Astrocyte (in vitro differentiated cells and primary cell): ENCODE data around the gene AADAT. TPM values are rescaled to one million over a fixed set of nuclear protein-coding genes. Genes with fewer than 3 reads are reported as not detected.

Experiments used
- DNase-seq: peaks from one replicate; pipeline ENCODE4 v3.0.0-alpha.2; 2010; ENCODE audit warnings: low read depth
- FAIRE-seq: peaks from 2 replicates; lab custom pipeline; 2011; peaks lifted over from hg19 to GRCh38; lab: Jason Lieb, UNC
- H2AFZ ChIP-seq: 2 replicates; pipeline ENCODE4 v1.6.0; 2012; ENCODE audit warnings: low read depth, low read length, inconsistent platforms
- H3K27ac ChIP-seq: 2 replicates; pipeline ENCODE4 v1.5.1; 2011; ENCODE audit warnings: low read depth, low read length, inconsistent platforms
- H3K27me3 ChIP-seq: 2 replicates; pipeline ENCODE4 v1.6.0; 2011; ENCODE audit warnings: low read length, inconsistent platforms; ENCODE audit not compliant: insufficient read depth
- H3K36me3 ChIP-seq: 2 replicates; pipeline ENCODE4 v1.5.1; 2011; ENCODE audit warnings: low read length, inconsistent platforms; ENCODE audit not compliant: insufficient read depth
- H3K4me1 ChIP-seq: 2 replicates; pipeline ENCODE4 v1.5.1; 2011; ENCODE audit warnings: low read length, inconsistent platforms; ENCODE audit not compliant: insufficient read depth
- H3K4me2 ChIP-seq: 2 replicates; pipeline ENCODE4 v1.6.0; 2012; ENCODE audit warnings: low read length, inconsistent platforms
- H3K4me3 ChIP-seq: 2 replicates; pipeline ENCODE4 v1.5.1; 2011; ENCODE audit warnings: low read depth, mild to moderate bottlenecking, low read length, inconsistent platforms; ENCODE audit not compliant: insufficient read depth
- H3K79me2 ChIP-seq: 2 replicates; pipeline ENCODE4 v1.6.0; 2012; ENCODE audit warnings: mild to moderate bottlenecking, low read length, inconsistent platforms; ENCODE audit not compliant: insufficient read depth
- H3K9ac ChIP-seq: 2 replicates; pipeline ENCODE4 v1.6.0; 2012; ENCODE audit warnings: mild to moderate bottlenecking, low read length, inconsistent platforms
- H3K9me3 ChIP-seq: 2 replicates; pipeline ENCODE4 v1.5.1; 2012; ENCODE audit warnings: low read depth, mild to moderate bottlenecking, low read length, inconsistent platforms; ENCODE audit not compliant: insufficient read depth
- H4K20me1 ChIP-seq: 2 replicates; pipeline ENCODE4 v1.6.0; 2012; ENCODE audit warnings: low read length, inconsistent platforms; ENCODE audit not compliant: insufficient read depth
- H3K27ac Mint-ChIP-seq: one replicate; pipeline ENCODE4 v1.8.0; 2021; ENCODE audit warnings: mild to moderate bottlenecking, mixed read lengths; ENCODE audit not compliant: unreplicated experiment
- H3K27me3 Mint-ChIP-seq: one replicate; pipeline ENCODE4 v1.8.0; 2021; ENCODE audit warnings: low read depth, mixed read lengths; ENCODE audit not compliant: unreplicated experiment
- H3K36me3 Mint-ChIP-seq: one replicate; pipeline ENCODE4 v1.8.0; 2021; ENCODE audit warnings: low read depth, mixed read lengths; ENCODE audit not compliant: unreplicated experiment
- H3K4me1 Mint-ChIP-seq: one replicate; pipeline ENCODE4 v1.8.0; 2021; ENCODE audit warnings: low read depth, mixed read lengths; ENCODE audit not compliant: unreplicated experiment
- H3K4me3 Mint-ChIP-seq: one replicate; pipeline ENCODE4 v1.8.0; 2021; ENCODE audit warnings: mild to moderate bottlenecking, moderate library complexity, mixed read lengths; ENCODE audit not compliant: unreplicated experiment
- H3K9me3 Mint-ChIP-seq: one replicate; pipeline ENCODE4 v1.8.0; 2021; ENCODE audit warnings: mild to moderate bottlenecking, mixed read lengths; ENCODE audit not compliant: unreplicated experiment
- CTCF ChIP-seq: IDR thresholded peaks from 2 replicates; pipeline ENCODE4 v1.5.1; 2011; ENCODE audit warnings: low read depth, mild to moderate bottlenecking, inconsistent platforms, low read length, moderate library complexity; ENCODE audit not compliant: insufficient read depth
- EZH2 ChIP-seq: IDR thresholded peaks from 2 replicates; pipeline ENCODE4 v1.6.1; 2012; ENCODE audit warnings: mild to moderate bottlenecking, low read length, inconsistent platforms; ENCODE audit not compliant: insufficient read depth
- total RNA-seq: library from RNA; stranded (reverse); gene quantifications from 2 replicates; pipeline ENCODE4 v1.2.1, GENCODE V29; 2021

The AADAT gene
- total RNA-seq, 1 donor from 2014 or later: 10.5 TPM

GRCh38 chr4:170091069-170091696 lies 1.4 kb upstream of the AADAT start:
- no peak overlapping the region for H3K9ac ChIP-seq
- peaks cover 5% of the 10 kb centered on the region for H3K36me3 ChIP-seq
- no peak overlapping the region for H3K27ac Mint-ChIP-seq
- no peak overlapping the region for H3K4me3 ChIP-seq
- H3K79me2 ChIP-seq: peaks cover 15% of the 10 kb centered on the region
- H4K20me1 ChIP-seq: no peaks in the 10 kb centered on the region
- peak overlapping the region; percentile 95 for H3K4me2 ChIP-seq
- H3K4me1 Mint-ChIP-seq: peaks cover 11% of the 10 kb centered on the region
- H3K4me1 ChIP-seq: peaks cover 14% of the 10 kb centered on the region
- DNase-seq: no peak
- no peak overlapping the region for H3K4me3 Mint-ChIP-seq
- H3K9me3 Mint-ChIP-seq: no peaks in the 10 kb centered on the region
- H3K27me3 ChIP-seq: no peaks in the 10 kb centered on the region
- H3K27me3 Mint-ChIP-seq: peaks cover 2% of the 10 kb centered on the region
- no peak for FAIRE-seq
- no peaks in the 10 kb centered on the region for H3K9me3 ChIP-seq
- no peaks in the 10 kb centered on the region for H3K36me3 Mint-ChIP-seq
- no peak overlapping the region for H3K27ac ChIP-seq
- peak overlapping the region; percentile 27 for H2AFZ ChIP-seq
- no peak for TF ChIP-seq CTCF
- no peak for TF ChIP-seq EZH2

GRCh38 chr4:170090352-170091052 lies 746 bp upstream of the AADAT start:
- H3K9me3 ChIP-seq: no peaks in the 10 kb centered on the region
- no peak for TF ChIP-seq CTCF
- no peak for TF ChIP-seq EZH2
- peak overlapping the region; percentile 95 for H3K4me2 ChIP-seq
- peaks cover 14% of the 10 kb centered on the region for H3K4me1 ChIP-seq
- Mint-ChIP-seq H3K27me3 (peaks cover 2% of the 10 kb centered on the region), H3K36me3 (no peaks in the 10 kb centered on the region), H3K4me1 (peaks cover 11% of the 10 kb centered on the region), H3K4me3 (peak overlapping the region; percentile 96), H3K27ac (peak overlapping the region; percentile 8), H3K9me3 (no peaks in the 10 kb centered on the region)
- H3K27ac ChIP-seq: peak overlapping the region; percentile 72
- H4K20me1 ChIP-seq: no peaks in the 10 kb centered on the region
- FAIRE-seq (peak; percentile 52), DNase-seq (peak; percentile 29)
- H3K36me3 ChIP-seq: peaks cover 7% of the 10 kb centered on the region
- peaks cover 15% of the 10 kb centered on the region for H3K79me2 ChIP-seq
- H3K27me3 ChIP-seq: no peaks in the 10 kb centered on the region
- H3K9ac ChIP-seq: peak overlapping the region; percentile 91
- H3K4me3 ChIP-seq: peak overlapping the region; percentile 97
- peak overlapping the region; percentile 99 for H2AFZ ChIP-seq

GRCh38 chr4:170089274-170089667 lies 485 bp downstream of the AADAT start:
- peak overlapping the region; percentile 95 for H3K4me2 ChIP-seq
- Mint-ChIP-seq H3K27ac (peak overlapping the region; percentile 79), H3K4me1 (peaks cover 11% of the 10 kb centered on the region), H3K36me3 (peaks cover 6% of the 10 kb centered on the region), H3K27me3 (peaks cover 2% of the 10 kb centered on the region), H3K9me3 (no peaks in the 10 kb centered on the region), H3K4me3 (peak overlapping the region; percentile 96)
- H3K27ac ChIP-seq: peak overlapping the region; percentile 72
- H3K4me3 ChIP-seq: peak overlapping the region; percentile 97
- FAIRE-seq (no peak), DNase-seq (peak; percentile 47)
- peaks cover 14% of the 10 kb centered on the region for H3K4me1 ChIP-seq
- H4K20me1 ChIP-seq: no peaks in the 10 kb centered on the region
- H3K79me2 ChIP-seq: peaks cover 15% of the 10 kb centered on the region
- no peaks in the 10 kb centered on the region for H3K27me3 ChIP-seq
- TF ChIP-seq CTCF: no peak
- no peak for TF ChIP-seq EZH2
- peaks cover 18% of the 10 kb centered on the region for H3K36me3 ChIP-seq
- peak overlapping the region; percentile 91 for H3K9ac ChIP-seq
- peak overlapping the region; percentile 99 for H2AFZ ChIP-seq
- no peaks in the 10 kb centered on the region for H3K9me3 ChIP-seq
